Cardiac fibroblast (primary cell): ENCODE results near the gene TES.

Experiments
- DNase-seq, 2 donors: peaks; one replicate each; pipeline versions ENCODE4 v3.0.0 to v3.0.0-alpha.2; 2010; ENCODE audit warnings: low read depth in 2 of 2
- H3K4me3 ChIP-seq, 2 donors: replicated peaks in 1 of 2; 1 replicate in 1 of 2; 2 replicates in 1 of 2; pipeline ENCODE4 v1.5.1; 2011; ENCODE audit warnings: low read depth in 2 of 2, low read length in 2 of 2, mild to moderate bottlenecking in 2 of 2, moderate library complexity in 1 of 2
- TF ChIP-seq, protein P1 (sequence below): IDR thresholded peaks from one replicate; pipeline ENCODE4 v1.5.1; 2011; ENCODE audit warnings: low read depth, mild to moderate bottlenecking, low read length, inconsistent platforms

TES gene

DNA sequence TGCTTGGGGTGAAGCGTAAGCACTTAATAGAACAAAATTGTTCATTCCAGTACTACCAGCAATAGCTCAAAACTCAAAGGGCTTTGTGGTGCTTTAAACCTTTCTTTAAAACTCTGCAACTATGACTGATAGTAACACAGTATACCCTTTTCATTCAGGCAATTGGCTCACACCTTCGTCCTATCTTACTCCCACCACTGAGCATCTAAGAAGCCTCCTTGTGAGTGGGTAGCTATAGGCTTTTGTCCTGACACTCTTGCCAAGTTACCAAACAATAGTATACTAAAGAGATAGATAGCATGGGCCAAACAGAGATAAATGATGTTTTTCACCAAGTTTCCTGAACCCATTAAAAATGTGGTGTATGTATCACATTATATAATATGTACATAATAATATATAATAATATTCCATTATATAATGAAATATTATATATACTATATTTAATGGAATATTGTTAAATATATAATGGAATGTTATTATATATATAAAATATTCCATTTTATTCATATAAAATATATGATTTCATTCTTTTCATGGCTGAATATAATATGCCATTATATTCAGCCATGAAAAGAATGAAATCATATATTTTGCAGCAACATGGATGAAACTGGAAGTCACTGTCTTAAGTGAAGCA lies 96.2 kb downstream of the TES start:
- TF ChIP-seq, protein P1, sequence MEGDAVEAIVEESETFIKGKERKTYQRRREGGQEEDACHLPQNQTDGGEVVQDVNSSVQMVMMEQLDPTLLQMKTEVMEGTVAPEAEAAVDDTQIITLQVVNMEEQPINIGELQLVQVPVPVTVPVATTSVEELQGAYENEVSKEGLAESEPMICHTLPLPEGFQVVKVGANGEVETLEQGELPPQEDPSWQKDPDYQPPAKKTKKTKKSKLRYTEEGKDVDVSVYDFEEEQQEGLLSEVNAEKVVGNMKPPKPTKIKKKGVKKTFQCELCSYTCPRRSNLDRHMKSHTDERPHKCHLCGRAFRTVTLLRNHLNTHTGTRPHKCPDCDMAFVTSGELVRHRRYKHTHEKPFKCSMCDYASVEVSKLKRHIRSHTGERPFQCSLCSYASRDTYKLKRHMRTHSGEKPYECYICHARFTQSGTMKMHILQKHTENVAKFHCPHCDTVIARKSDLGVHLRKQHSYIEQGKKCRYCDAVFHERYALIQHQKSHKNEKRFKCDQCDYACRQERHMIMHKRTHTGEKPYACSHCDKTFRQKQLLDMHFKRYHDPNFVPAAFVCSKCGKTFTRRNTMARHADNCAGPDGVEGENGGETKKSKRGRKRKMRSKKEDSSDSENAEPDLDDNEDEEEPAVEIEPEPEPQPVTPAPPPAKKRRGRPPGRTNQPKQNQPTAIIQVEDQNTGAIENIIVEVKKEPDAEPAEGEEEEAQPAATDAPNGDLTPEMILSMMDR: no peak
- DNase-seq: no peak
- H3K4me3 ChIP-seq: no peak overlapping the region

DNA sequence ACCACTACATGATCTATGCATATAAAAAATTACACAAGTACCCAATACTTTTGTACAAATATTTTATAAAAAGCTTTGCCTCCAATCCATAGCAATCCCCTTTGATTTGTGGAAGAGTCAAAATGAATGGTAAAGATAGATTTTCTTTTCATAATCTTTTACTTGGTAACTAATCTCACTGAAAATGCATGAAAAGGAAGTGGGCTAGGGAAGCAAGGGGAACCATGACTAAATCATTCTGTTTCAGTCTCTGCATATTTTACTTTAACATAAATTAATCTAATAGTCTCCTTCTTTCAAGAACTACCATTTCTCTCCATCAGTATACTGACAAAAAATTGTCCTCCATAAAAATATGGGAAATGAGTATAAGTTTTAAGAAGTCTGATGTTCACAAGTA lies 96.9 kb downstream of the TES start:
- H3K4me3 ChIP-seq: no peak overlapping the region
- no peak for DNase-seq
- TF ChIP-seq, protein P1: no peak
